HEK293T (cell line): ENCODE data around the gene MICOS13.

Experiments used
- ARNT ChIP-seq: fragments of 450-650 bp; IDR thresholded peaks from 2 replicates; pipeline ENCODE4 v1.6.1; 2017; ENCODE audit warnings: mild to moderate bottlenecking
- BHLHE40 ChIP-seq: fragments of 450-650 bp; IDR thresholded peaks from 2 replicates; pipeline ENCODE4 v1.6.1; 2016; ENCODE audit warnings: mild to moderate bottlenecking, moderate library complexity, borderline replicate concordance
- ELF4 ChIP-seq: fragments of 450-650 bp; IDR thresholded peaks from 2 replicates; pipeline ENCODE4 v1.6.1; 2017; ENCODE audit warnings: antibody characterized with exemption
- FOXK2 ChIP-seq: fragments of 450-650 bp; IDR thresholded peaks from 2 replicates; pipeline ENCODE4 v1.6.1; 2016; ENCODE audit warnings: mild to moderate bottlenecking
- FOXM1 ChIP-seq: fragments of 450-650 bp; IDR thresholded peaks from 2 replicates; pipeline ENCODE4 v1.6.1; 2017; ENCODE audit warnings: mild to moderate bottlenecking, borderline replicate concordance
- HDGF ChIP-seq: fragments of 450-650 bp; IDR thresholded peaks from 2 replicates; pipeline ENCODE4 v1.6.1; 2017; ENCODE audit warnings: antibody characterized with exemption, borderline replicate concordance
- PKNOX1 ChIP-seq: fragments of 450-650 bp; IDR thresholded peaks from 2 replicates; pipeline ENCODE4 v1.6.1; 2016
- SP1 ChIP-seq: fragments of 450-650 bp; IDR thresholded peaks from 2 replicates; pipeline ENCODE4 v1.6.1; 2017
- SUZ12 ChIP-seq: fragments of 450-650 bp; IDR thresholded peaks from 2 replicates; pipeline ENCODE4 v1.6.1; 2016; ENCODE audit warnings: mild to moderate bottlenecking
- ZNF384 ChIP-seq: fragments of 450-650 bp; IDR thresholded peaks from 2 replicates; pipeline ENCODE4 v1.6.1; 2016

DNA sequence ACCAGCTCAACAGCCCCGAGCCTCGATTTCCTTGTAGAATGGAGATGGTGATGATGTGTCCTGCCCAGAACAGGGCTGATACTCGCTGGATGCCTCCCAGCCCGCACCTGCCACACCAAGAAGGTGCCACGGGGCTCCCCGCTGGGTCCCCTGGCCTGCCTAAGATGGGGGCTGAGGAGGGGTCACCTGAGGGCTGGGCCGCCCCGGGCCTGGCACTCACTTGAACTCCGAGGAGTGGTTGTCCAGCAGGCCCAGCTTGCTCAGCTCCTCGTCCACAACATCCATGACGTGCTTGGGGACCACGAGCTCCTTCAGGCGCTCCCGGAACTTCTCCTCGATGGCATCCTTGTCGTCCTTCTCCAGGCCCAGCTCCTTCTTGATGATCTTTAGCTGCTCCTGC, 25.2 kb upstream of the MICOS13 start:
- no peak for TF ChIP-seq SP1
- TF ChIP-seq FOXK2: no peak
- no peak for TF ChIP-seq FOXM1
- TF ChIP-seq ELF4: no peak
- no peak for TF ChIP-seq ZNF384
- no peak for TF ChIP-seq BHLHE40
- no peak for TF ChIP-seq HDGF
- no peak for TF ChIP-seq ARNT
- TF ChIP-seq PKNOX1: no peak
- TF ChIP-seq SUZ12: no peak
